ENCODE results near the gene DAZAP1. TPM values are rescaled to one million over a fixed set of nuclear protein-coding genes. Genes with fewer than 3 reads are reported as not detected.
A peak's percentile ranks its signal among the peaks of the same experiment; 100 is the strongest.

DAZAP1 gene
- total and polyA plus RNA-seq, 8 donors = 21.4 to 124 (median 51.5) TPM

DNA sequence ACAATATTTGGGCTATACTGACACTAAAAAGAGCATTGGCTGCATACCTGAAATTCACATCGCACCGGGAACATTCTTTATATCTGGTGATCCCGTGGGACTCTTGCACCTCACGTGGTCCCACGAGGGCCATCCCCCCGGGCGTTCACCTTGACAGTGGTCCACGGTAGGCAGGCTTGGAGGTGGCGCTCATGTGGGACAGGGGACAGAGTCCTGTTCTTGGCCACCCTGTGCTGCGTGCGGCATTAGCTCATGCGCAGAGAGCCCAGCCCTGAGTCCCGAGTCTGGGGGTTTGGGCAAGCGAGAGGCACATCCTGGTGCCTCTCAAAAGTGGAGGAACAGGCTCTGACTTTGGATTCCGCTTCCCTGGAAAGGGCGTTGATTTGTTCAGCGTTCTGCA lies 13.5 kb upstream of the DAZAP1 start:
- peaks cover 34 to 60% (median 57%) of the 10 kb centered on the region in 4 donors for H3K36me3 ChIP-seq
- H3K9me3 ChIP-seq = no peaks in the 10 kb centered on the region
- 69 to 88% (median 74%) methylated on average over 12 to 17 of the region's 17 CpGs for WGBS, 5 donors
- H3K27me3 ChIP-seq = no peaks in the 10 kb centered on the region
- no peak for DNase-seq
- intact Hi-C loops (cut with DNase I; ENCODE audit: low total_unique reads) = no loop called here
- no peak overlapping the region for H3K4me3 ChIP-seq
- peaks cover 23 to 33% (median 30%) of the 10 kb centered on the region in 4 donors for H3K4me1 ChIP-seq
- TF ChIP-seq, protein P1, sequence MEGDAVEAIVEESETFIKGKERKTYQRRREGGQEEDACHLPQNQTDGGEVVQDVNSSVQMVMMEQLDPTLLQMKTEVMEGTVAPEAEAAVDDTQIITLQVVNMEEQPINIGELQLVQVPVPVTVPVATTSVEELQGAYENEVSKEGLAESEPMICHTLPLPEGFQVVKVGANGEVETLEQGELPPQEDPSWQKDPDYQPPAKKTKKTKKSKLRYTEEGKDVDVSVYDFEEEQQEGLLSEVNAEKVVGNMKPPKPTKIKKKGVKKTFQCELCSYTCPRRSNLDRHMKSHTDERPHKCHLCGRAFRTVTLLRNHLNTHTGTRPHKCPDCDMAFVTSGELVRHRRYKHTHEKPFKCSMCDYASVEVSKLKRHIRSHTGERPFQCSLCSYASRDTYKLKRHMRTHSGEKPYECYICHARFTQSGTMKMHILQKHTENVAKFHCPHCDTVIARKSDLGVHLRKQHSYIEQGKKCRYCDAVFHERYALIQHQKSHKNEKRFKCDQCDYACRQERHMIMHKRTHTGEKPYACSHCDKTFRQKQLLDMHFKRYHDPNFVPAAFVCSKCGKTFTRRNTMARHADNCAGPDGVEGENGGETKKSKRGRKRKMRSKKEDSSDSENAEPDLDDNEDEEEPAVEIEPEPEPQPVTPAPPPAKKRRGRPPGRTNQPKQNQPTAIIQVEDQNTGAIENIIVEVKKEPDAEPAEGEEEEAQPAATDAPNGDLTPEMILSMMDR (IDR thresholded peaks at IDR 0.05) = no peak
- no peak for TF ChIP-seq POLR2A (IDR thresholded peaks at IDR 0.05)
- no peak for TF ChIP-seq POLR2AphosphoS5 (IDR thresholded peaks at IDR 0.05)
- no peak for TF ChIP-seq EP300 (IDR thresholded peaks at IDR 0.05)
- H3K27ac ChIP-seq = no peak overlapping the region

GRCh38 chr19:1394252-1395193 lies 12.9 kb upstream of the DAZAP1 start:
- H3K9me3 ChIP-seq = no peaks in the 10 kb centered on the region
- peak overlapping the region in 1 of 5 donors; percentile 20 for H3K27ac ChIP-seq
- H3K27me3 ChIP-seq = no peaks in the 10 kb centered on the region
- intact Hi-C loops (cut with DNase I; ENCODE audit: low total_unique reads) = no loop called here
- peaks cover 27 to 53% (median 50%) of the 10 kb centered on the region in 4 donors for H3K36me3 ChIP-seq
- DNase-seq = peak; percentile 57 to 82
- H3K4me3 ChIP-seq = peak overlapping the region in 1 of 4 donors; percentile 26
- 38 to 59% (median 50%) methylated on average over 24 to 43 of the region's 43 CpGs for WGBS, 5 donors
- TF ChIP-seq, protein P1 (IDR thresholded peaks at IDR 0.05) = no peak
- no peak for TF ChIP-seq EP300 (IDR thresholded peaks at IDR 0.05)
- no peak for TF ChIP-seq POLR2A (IDR thresholded peaks at IDR 0.05)
- no peak for TF ChIP-seq POLR2AphosphoS5 (IDR thresholded peaks at IDR 0.05)
- H3K4me1 ChIP-seq = peaks cover 23 to 34% (median 33%) of the 10 kb centered on the region in 4 donors

DNA sequence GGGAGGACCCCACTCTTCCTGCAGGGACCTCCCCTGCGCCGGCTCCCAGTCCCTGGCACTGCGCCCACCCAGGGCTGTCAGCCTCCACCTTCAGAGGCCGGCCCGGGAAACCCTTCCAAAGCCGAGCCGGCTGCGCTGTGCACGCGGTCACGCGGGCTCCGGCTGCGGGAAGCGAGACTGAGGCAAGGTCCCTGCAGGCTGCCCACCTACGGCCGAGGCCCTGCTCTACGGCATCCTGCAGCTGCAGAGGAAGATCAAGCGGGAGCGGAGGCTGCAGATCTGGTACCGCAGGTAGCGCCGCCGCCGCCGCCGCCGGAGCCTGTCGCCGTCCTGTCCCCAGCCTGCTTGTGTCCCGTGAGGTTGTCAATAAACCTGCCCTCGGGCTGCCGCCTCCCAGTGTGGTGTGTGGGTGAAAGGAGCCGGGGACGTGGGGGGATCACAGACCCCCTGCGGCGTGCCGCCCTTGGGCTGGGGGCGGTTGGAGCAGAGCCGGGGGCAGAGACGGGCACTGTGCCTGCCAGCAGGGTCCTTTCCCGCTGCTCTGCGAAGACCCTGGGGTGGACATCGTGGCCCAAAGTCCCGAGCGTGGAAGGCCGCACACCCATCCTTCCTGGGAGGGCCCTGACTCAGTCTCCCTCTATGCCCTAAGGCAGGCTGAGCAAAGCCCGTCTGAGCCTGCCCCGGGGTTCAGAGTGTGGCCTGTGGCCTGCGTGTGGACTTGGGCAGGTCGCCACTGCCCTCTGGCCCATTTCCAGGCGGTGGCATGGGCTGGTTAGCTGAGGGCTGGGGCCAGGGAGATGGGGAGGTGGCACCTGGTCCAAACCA lies 12.0 kb upstream of the DAZAP1 start:
- peaks cover 31 to 43% (median 41%) of the 10 kb centered on the region in 4 donors for H3K4me1 ChIP-seq
- intact Hi-C loops (cut with DNase I; ENCODE audit: low total_unique reads) = no loop called here
- 43 to 65% (median 58%) methylated on average over 12 to 52 of the region's 52 CpGs for whole genome bisulfite sequencing, 5 donors
- peak in 1 of 2 donors; percentile 86 for DNase-seq
- peak overlapping the region in 1 of 5 donors; percentile 20 for H3K27ac ChIP-seq
- no peak for TF ChIP-seq POLR2AphosphoS5 (IDR thresholded peaks at IDR 0.05)
- no peak for TF ChIP-seq EP300 (IDR thresholded peaks at IDR 0.05)
- TF ChIP-seq, protein P1 (IDR thresholded peaks at IDR 0.05) = no peak
- TF ChIP-seq POLR2A (IDR thresholded peaks at IDR 0.05) = no peak
- peaks cover 24 to 44% (median 42%) of the 10 kb centered on the region in 4 donors for H3K36me3 ChIP-seq
- no peaks in the 10 kb centered on the region for H3K9me3 ChIP-seq
- no peaks in the 10 kb centered on the region for H3K27me3 ChIP-seq
- H3K4me3 ChIP-seq = peak overlapping the region in 1 of 4 donors; percentile 26
